Activated T-cell treated with anti-CD3 and anti-CD28 coated beads for 4 hours (primary cell): ENCODE data around the gene NDUFA11.

Experiments
- DNase-seq: peaks from one replicate; pipeline ENCODE4 v3.0.0-alpha.2; 2020

NDUFA11 gene

GRCh38 chr19:5903624-5904351 lies at the start of gene NDUFA11:
Gene NDUFA11, minus strand, starts transcription at chr19:5903790. Its CDS starts 82 bp downstream, at chr19:5903708.
- DNase-seq, result peak; percentile 96

GRCh38 chr19:5953030-5953589 lies 49.5 kb upstream of the NDUFA11 start:
- DNase-seq, result no peak

- DNase-seq, result no peak
Observed at GRCh38 chr19:5952193-5953029, 48.8 kb upstream of the NDUFA11 start.

GRCh38 chr19:5951338-5951861 lies 47.8 kb upstream of the NDUFA11 start:
- DNase-seq, result no peak

DNA sequence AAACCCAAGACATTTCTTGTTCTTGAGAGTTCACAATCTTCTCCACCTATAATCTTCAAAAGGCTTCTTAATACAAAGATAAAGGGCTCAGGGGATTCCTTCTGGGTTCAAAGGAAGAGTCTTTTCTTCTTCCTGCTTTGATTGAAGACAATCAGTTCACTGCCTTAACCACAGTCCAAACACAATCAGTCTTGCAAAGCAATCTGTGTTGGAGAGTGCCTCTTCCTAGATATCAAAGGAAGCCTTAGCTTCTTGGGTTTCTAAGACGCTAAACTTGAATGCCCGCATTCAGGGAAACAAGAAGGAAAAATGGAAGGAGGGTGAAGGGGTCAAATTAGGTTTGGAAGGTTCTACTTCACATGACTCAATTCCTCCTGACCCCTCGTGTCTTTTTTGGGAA lies 47.2 kb upstream of the NDUFA11 start:
- no peak for DNase-seq

DNA sequence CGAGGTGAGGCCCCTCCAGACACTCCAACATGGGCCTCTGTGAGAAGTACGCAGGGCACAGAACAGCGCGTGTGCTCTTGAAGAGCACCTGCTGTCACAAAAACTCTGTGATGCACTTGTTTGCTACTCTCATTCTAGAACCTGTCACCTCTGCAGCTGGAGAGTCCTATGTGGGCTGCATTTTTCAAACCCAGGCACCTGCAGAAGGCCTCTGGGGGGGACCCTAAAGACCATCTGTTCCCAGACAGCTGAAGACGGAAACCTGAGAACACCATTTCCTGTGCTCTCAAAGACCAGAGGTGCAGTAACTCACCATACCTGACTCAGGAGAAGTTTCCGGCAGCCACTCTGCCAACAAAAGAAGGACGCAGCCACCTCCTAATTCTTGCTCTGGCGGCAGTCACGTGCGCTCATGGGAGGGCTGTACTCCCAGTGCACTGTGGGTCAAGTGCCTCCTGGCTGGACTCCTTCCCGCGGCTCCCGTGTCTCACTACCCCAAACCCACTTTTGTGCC lies 46.3 kb upstream of the NDUFA11 start:
- no peak for DNase-seq

- DNase-seq, result no peak
Observed at GRCh38 chr19:5948752-5949564, 45.4 kb upstream of the NDUFA11 start.

- DNase-seq, result no peak
Observed at GRCh38 chr19:5947435-5947834, 43.8 kb upstream of the NDUFA11 start.

DNA sequence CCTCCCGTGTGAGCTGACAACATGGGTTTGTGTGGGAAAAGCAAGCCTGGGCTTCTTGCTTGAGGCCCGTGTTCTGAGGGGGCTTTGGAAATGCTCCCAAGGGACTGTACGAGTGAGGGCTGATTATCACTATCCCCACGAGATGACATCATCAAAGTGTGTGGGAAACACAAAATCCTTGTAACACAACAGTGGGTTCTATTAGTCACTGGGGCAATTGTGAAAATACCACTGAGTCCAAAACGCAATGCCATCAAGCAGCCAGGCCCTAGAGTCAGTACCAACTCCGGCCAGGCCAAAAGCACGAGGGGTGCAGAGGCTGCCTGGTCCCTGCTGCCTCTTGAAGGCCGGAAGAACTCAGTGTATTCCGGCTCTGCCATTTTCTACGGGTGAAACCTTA lies 40.0 kb upstream of the NDUFA11 start:
- no peak for DNase-seq

DNA sequence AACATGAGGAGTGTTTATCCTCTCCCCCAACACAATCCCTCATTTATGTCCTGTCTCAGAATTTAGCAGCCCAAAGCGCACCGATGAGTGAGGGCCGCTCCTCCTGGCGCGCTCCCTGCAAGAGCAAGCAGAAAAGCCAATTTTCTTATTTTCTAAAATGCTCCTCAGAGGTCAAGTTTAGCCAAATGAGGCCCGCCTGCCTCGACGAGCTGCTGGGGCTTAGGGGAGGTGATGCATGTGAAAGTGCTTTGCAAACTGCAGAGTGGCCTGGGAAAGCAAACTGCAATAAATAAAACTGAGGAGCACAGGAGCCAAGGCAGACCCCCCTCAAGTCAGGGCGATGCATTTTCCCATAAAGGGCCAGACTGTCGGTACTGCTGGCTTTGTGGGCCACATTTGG lies 39.5 kb upstream of the NDUFA11 start:
- no peak for DNase-seq

GRCh38 chr19:5941673-5942072 lies 38.1 kb upstream of the NDUFA11 start:
- DNase-seq, result no peak

DNA sequence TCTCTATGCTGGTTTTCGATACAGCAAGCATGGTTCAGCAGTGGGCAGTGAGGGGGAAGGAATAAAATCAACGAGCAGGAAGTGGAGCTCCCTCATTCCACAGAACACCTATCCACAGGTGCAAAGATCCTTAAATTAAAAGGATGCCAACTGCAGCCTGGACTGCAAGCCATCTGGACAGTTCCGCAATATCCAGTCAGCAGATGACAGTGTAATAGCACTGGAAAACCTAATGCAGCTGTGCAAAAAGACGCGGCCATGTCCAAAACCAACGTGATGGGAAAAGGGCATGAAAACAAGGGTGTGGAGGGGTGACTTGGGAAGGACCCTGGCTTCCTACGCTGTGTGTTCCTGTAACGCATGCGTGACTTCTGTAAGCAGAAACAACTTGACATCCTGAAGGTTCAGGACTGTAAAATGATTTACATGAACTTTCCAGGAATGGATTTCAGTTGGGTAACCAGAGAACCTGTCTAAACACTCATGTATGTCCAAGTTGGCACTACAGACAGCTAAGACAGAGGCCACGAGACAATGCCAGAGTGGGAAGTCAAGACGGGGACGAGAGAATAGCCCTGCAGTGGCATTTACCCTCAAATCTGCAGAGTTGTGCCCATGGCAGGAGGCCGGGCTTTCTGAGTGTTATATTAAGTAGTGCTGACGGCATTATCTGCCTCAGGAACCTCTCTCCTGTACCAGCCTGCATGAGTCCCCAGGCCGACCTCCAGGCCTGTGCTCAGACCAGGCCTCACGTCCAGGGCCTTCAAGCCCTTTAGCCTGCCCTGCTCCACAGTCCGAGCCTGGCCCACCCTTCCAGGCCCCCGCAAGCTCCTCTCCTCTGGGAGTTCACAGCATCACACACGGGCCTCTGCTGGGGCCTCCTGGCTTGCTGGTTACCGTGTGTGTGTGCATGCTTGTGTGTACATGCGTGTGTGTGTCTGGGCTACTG lies 36.9 kb upstream of the NDUFA11 start:
- no peak for DNase-seq

DNA sequence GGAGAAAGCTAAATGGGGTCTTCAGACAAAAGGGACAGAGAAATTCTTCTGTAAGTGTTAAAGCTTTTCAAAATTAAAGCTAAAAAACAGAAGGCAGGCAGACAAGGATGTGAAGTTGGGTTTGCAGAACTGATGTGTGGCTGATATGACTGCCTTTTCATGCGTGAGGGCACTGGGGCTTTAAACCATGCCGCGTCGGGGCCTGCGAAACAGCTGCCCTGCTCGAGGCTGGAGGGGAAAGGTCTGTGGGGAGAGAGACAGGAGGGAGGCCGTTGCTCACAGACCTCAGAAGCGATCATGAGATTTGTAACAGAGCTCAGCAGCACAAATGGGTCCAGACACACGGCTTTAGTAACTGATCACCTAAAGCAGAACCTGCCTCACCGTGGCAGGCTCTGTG lies 34.0 kb upstream of the NDUFA11 start:
- DNase-seq, result no peak

DNA sequence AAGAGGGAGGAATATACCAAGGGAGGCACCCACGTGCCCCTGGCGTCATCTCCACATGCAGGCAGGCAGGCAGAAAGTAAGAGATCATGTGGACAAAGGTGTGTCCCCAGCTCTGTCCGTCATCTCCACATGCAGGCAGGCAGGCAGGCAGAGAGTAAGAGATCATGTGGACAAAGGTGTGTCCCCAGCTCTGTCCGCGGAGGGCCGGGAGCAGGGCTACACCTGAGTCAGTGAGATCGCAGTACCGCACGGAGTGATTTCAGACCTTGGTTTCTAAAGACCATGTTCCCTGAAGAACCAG lies 32.7 kb upstream of the NDUFA11 start:
- DNase-seq, result no peak

- no peak for DNase-seq
Observed at GRCh38 chr19:5935473-5936291, 32.1 kb upstream of the NDUFA11 start.

DNA sequence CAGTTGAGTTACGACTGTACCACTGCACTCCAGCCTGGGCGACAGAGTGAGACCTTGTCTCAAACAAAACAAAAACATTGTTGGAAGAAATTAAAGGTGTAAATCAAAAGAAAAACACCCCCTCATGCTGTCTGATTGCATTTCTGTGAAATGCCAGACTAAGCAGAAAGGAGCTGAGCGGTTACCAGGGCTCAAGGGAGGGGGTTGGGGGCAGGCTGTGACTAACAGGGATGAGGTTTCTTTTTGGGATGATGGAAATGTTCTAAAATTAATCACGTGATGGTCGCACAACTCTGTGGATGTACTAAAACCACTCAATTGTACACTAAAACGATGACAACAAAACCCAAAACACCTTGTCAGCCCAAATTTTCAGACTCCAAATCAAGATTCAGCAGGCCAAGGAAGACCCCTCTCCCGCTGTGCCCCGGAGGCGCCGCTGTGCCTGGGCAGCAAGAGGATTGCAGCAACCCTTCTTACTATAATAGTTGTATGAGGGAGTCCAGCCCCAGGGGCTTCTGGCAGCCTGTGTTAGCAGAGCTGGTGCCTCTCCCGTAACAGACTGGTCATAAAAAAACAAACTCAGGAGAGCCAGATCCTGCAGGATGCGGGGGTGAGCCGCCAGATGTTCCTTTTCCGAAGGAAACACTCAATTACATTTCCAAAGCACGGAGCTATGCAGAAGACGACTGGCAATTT lies 31.3 kb upstream of the NDUFA11 start:
- DNase-seq, result no peak

DNA sequence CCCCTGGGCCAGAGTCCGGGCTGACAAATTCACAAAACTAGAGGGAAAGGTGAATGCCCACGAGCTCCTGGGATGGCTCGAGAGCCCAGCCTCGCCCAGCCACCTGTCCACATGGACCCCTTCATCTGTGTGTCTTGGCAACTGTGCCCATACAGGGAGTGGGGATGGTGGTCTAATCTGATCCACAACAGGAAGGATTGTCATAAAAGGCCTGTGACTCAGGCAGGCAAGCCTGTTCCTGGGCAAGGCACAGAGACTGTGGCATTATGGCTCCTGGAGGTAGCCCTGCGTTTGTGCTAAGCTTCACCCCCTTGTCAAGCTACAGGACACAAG lies 30.4 kb upstream of the NDUFA11 start:
- DNase-seq, result no peak

DNA sequence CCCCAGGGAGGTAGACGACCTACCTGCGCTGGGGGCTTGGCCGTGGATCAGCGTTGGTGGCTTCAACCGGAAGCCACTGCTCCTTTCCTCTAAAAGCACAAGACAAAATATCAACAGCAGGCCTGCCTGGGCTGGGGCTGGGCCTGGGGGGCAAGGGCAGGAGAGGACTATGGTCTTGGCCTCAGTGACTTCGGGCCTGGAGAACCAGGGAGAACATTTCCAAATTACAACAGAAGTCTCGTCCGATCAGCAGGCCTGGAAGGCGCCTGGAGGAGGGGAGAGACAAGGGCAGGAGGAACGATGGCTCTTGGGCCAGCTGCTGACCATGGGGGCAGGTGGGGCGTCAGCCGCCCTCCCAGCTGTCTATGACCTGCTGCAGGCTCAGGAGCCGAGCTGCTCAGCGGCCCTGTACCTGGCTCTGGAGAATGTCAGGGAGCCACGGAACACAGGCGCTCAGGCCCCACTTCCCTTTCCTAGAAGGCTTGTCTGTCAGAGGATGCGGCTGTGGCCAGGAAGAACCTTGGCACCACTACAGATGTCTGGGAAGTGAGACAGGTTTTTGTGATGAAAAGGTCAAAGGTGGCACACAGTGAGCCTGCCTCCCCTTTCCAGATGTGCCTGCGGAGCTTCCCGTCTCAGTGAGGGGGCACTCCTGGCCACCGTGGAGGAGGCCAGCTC lies 29.9 kb upstream of the NDUFA11 start:
- no peak for DNase-seq

GRCh38 chr19:5932609-5933262 lies 29.1 kb upstream of the NDUFA11 start:
- no peak for DNase-seq
